Upper lobe of left lung (tissue), 4 donors: ENCODE results near the gene GPC4.

ENCODE experiments used
- EP300 ChIP-seq, 4 donors: sonication (generic); formaldehyde crosslinking; IDR thresholded peaks; one replicate each; pipeline ENCODE4 v1.5.1; 2017; ENCODE audit warnings: antibody characterized with exemption in 4 of 4, control low read depth in 2 of 4
- POLR2A ChIP-seq, 4 donors: fragments of 450-650 bp; IDR thresholded peaks; one replicate each; pipeline ENCODE4 v1.5.1; 2016 to 2017; ENCODE audit warnings: antibody characterized with exemption in 4 of 4, mild to moderate bottlenecking in 2 of 4
- POLR2AphosphoS5 ChIP-seq, 2 donors: sonication (generic); formaldehyde crosslinking; IDR thresholded peaks; one replicate each; pipeline ENCODE4 v1.5.1; 2017; ENCODE audit warnings: antibody characterized with exemption in 2 of 2
- TF ChIP-seq, protein P1 (sequence below), 6 experiments: fragments of 450-650 bp in 4 of 6; fragments of 200-600 bp in 2 of 6; sonication (generic) in 2 of 6; IDR thresholded peaks; one replicate each; pipeline ENCODE4 v1.5.1; 2016 to 2019; ENCODE audit warnings: antibody characterized with exemption in 6 of 6

DNA sequence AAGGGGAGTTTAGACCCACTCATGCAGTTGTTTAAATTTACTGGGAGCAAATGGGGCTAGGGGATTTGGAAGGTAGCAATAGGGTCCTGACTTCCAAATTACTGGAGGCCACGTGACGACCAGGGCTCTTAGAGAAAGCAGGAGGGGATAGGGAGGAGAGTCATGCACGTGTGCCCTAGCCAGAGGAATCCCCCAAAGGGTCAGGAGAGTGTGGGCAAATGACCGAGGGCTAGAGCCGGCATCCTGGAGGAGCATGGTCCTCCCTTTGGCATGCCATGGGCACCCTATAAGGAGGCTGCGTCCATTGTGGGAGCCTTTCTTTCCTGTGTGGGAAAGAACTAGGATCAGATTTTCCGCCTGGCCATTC lies 25.5 kb upstream of the GPC4 start:
- TF ChIP-seq, protein P1, sequence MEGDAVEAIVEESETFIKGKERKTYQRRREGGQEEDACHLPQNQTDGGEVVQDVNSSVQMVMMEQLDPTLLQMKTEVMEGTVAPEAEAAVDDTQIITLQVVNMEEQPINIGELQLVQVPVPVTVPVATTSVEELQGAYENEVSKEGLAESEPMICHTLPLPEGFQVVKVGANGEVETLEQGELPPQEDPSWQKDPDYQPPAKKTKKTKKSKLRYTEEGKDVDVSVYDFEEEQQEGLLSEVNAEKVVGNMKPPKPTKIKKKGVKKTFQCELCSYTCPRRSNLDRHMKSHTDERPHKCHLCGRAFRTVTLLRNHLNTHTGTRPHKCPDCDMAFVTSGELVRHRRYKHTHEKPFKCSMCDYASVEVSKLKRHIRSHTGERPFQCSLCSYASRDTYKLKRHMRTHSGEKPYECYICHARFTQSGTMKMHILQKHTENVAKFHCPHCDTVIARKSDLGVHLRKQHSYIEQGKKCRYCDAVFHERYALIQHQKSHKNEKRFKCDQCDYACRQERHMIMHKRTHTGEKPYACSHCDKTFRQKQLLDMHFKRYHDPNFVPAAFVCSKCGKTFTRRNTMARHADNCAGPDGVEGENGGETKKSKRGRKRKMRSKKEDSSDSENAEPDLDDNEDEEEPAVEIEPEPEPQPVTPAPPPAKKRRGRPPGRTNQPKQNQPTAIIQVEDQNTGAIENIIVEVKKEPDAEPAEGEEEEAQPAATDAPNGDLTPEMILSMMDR (IDR thresholded peaks at IDR 0.05): no peak
- TF ChIP-seq POLR2AphosphoS5 (IDR thresholded peaks at IDR 0.05) (no peak), POLR2A (IDR thresholded peaks at IDR 0.05) (no peak), EP300 (IDR thresholded peaks at IDR 0.05) (no peak)
